Gastroesophageal sphincter (tissue), 3 donors: ENCODE data around the gene ZNF362.

Experiments
- CTCF ChIP-seq, 4 experiments: fragments of 200-600 bp in 2 of 4; fragments of 450-650 bp in 2 of 4; sonication (generic) in 1 of 4; IDR thresholded peaks; one replicate each; pipeline ENCODE4 v1.5.1; 2017 to 2019; ENCODE audit warnings: antibody characterized with exemption in 4 of 4, mild to moderate bottlenecking in 2 of 4, moderate library complexity in 2 of 4
- EP300 ChIP-seq: sonication (generic); formaldehyde crosslinking; IDR thresholded peaks from one replicate; pipeline ENCODE4 v1.6.1; 2017; ENCODE audit warnings: antibody characterized with exemption, mild to moderate bottlenecking
- POLR2A ChIP-seq, 2 donors: fragments of 450-650 bp; IDR thresholded peaks; one replicate each; pipeline ENCODE4 v1.6.1; 2017; ENCODE audit warnings: antibody characterized with exemption in 2 of 2, mild to moderate bottlenecking in 2 of 2, moderate library complexity in 1 of 2
- POLR2AphosphoS5 ChIP-seq: sonication (generic); formaldehyde crosslinking; IDR thresholded peaks from one replicate; pipeline ENCODE4 v1.6.1; 2017; ENCODE audit warnings: antibody characterized with exemption

- TF ChIP-seq CTCF (IDR thresholded peaks at IDR 0.05): no peak
- TF ChIP-seq POLR2A (IDR thresholded peaks at IDR 0.05): no peak
- TF ChIP-seq POLR2AphosphoS5: no peak
- TF ChIP-seq EP300: no peak
These were observed 64.4 kb downstream of the ZNF362 start, which contains the start of gene A3GALT2 for GRCh38 chr1:33320619-33321165.
